ENCODE data around the gene TALDO1. TPM values are rescaled to one million over a fixed set of nuclear protein-coding genes. Genes with fewer than 3 reads are reported as not detected.

TALDO1 gene
- total and polyA plus RNA-seq, 2 donors (not counting 3 experiments of a cell fraction or from before 2014, with no cell fraction given) = 211 to 294 TPM

GRCh38 chr11:729492-730074 lies 17.7 kb upstream of the TALDO1 start:
- H3K9ac ChIP-seq (replicated peaks; ENCODE audit: extremely low read depth, insufficient read depth, low read length) = no peak overlapping the region
- H3K27ac ChIP-seq (ENCODE audit: insufficient read depth, low read depth, low read length) = no peak overlapping the region
- dilution Hi-C loops (cut with MboI; ENCODE audit: extremely low pct_ligation_motif_present, low sequenced_read_pairs) (no loop called here), intact Hi-C loops (cut with micrococcal nuclease) (loop anchor here (5.0 kb wide), 1 partner anchor 172 kb away; no protein-coding TSS in a partner anchor)
- no peaks in the 10 kb centered on the region for H4K20me1 ChIP-seq (replicated peaks; ENCODE audit: control insufficient read depth, extremely low read depth, insufficient read depth, low read length)
- H2AFZ ChIP-seq (ENCODE audit: low read depth, low read length) = no peak overlapping the region
- ChIA-PET CTCF (interaction anchor here (1.2 kb wide), 1 partner anchor 8 kb away, joined by 4 read pairs; no protein-coding TSS in a partner anchor), POLR2A (no interaction called here)
- H3K27me3 ChIP-seq (ENCODE audit: control insufficient read depth in 2 of 2, insufficient read depth in 2 of 2, low read length in 2 of 2) = peaks cover 8 to 9% of the 10 kb centered on the region in 2 experiments
- no peaks in the 10 kb centered on the region for H3K9me1 ChIP-seq (replicated peaks; ENCODE audit: control insufficient read depth, extremely low read depth, insufficient read depth, low read length)
- no peaks in the 10 kb centered on the region for H3K9me3 ChIP-seq (replicated peaks; ENCODE audit: control insufficient read depth, insufficient read depth, low read length)
- no peak for TF ChIP-seq JUN (IDR thresholded peaks at IDR 0.05; ENCODE audit: borderline replicate concordance, insufficient read depth, insufficient read length, low read depth)
- no peak for TF ChIP-seq POLR2AphosphoS5 (IDR thresholded peaks at IDR 0.05; ENCODE audit: insufficient read depth, low read depth, low read length)
- TF ChIP-seq EZH2 (IDR thresholded peaks at IDR 0.05; ENCODE audit: borderline replicate concordance, low read depth, low read length, severe bottlenecking) = no peak
- TF ChIP-seq, protein P1, sequence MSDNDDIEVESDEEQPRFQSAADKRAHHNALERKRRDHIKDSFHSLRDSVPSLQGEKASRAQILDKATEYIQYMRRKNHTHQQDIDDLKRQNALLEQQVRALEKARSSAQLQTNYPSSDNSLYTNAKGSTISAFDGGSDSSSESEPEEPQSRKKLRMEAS (IDR thresholded peaks at IDR 0.05; ENCODE audit: insufficient read depth, insufficient read length) = no peak
- TF ChIP-seq, protein P2, sequence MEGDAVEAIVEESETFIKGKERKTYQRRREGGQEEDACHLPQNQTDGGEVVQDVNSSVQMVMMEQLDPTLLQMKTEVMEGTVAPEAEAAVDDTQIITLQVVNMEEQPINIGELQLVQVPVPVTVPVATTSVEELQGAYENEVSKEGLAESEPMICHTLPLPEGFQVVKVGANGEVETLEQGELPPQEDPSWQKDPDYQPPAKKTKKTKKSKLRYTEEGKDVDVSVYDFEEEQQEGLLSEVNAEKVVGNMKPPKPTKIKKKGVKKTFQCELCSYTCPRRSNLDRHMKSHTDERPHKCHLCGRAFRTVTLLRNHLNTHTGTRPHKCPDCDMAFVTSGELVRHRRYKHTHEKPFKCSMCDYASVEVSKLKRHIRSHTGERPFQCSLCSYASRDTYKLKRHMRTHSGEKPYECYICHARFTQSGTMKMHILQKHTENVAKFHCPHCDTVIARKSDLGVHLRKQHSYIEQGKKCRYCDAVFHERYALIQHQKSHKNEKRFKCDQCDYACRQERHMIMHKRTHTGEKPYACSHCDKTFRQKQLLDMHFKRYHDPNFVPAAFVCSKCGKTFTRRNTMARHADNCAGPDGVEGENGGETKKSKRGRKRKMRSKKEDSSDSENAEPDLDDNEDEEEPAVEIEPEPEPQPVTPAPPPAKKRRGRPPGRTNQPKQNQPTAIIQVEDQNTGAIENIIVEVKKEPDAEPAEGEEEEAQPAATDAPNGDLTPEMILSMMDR (IDR thresholded peaks at IDR 0.05; ENCODE audit: extremely low read depth in 1 of 2, insufficient read depth in 1 of 2, low read depth in 1 of 2, low read length in 2 of 2) = no peak
- no peak for TF ChIP-seq GATA2 (IDR thresholded peaks at IDR 0.05; ENCODE audit: insufficient read depth, insufficient read length, low read depth, low read length)
- TF ChIP-seq FOS (IDR thresholded peaks at IDR 0.05; ENCODE audit: borderline replicate concordance, insufficient read depth, low read length) = no peak
- no peak for TF ChIP-seq MYC (IDR thresholded peaks at IDR 0.05; ENCODE audit: low read depth, low read length)
- TF ChIP-seq POLR2A (IDR thresholded peaks at IDR 0.05; ENCODE audit: low read depth, low read length) = no peak
- H3K36me3 ChIP-seq (ENCODE audit: control insufficient read depth in 2 of 2, extremely low read depth in 1 of 2, insufficient read depth in 2 of 2, low read length in 2 of 2) = no peaks in the 10 kb centered on the region
- FAIRE-seq (no peak), DNase-seq (ENCODE audit: low read depth, low spot score) (no peak)
- H3K4me2 ChIP-seq (ENCODE audit: insufficient read depth, low read length) = no peak overlapping the region
- no TSS peak for BruUV-seq (replicated peaks)
- H3K4me1 ChIP-seq (ENCODE audit: control insufficient read depth, extremely low read depth, insufficient read depth, low read length) = no peaks in the 10 kb centered on the region
- no peak overlapping the region for H3K4me3 ChIP-seq (replicated peaks in 1 of 3; ENCODE audit: insufficient read depth in 1 of 3, low read depth in 1 of 3, low read length in 3 of 3)
- H3K79me2 ChIP-seq (ENCODE audit: control insufficient read depth, insufficient read depth, low read length) = no peaks in the 10 kb centered on the region

All from endothelial cell of umbilical vein (primary cell).